CD14-positive monocyte (primary cell): ENCODE data around the gene ICAM3. TPM values are rescaled to one million over a fixed set of nuclear protein-coding genes. Genes with fewer than 3 reads are reported as not detected.

Experiments
- DNase-seq, 3 donors: peaks; one replicate each; pipeline ENCODE4 v3.0.0-alpha.2; 2011 to 2022
- H2AFZ ChIP-seq: 2 replicates; pipeline ENCODE4 v1.6.0; 2012; ENCODE audit warnings: mild to moderate bottlenecking, low read depth, low read length, inconsistent platforms; ENCODE audit not compliant: insufficient read depth, poor library complexity, severe bottlenecking
- H3K27ac ChIP-seq, 2 donors: 1 replicate in 1 of 2; 2 replicates in 1 of 2; pipeline ENCODE4 v1.5.1; 2012 to 2013; ENCODE audit warnings: low read length in 2 of 2, control low read depth in 1 of 2, inconsistent platforms in 1 of 2, low read depth in 1 of 2, mild to moderate bottlenecking in 1 of 2
- H3K27me3 ChIP-seq, 2 donors: one replicate each; pipeline versions ENCODE4 v1.6.0 to v1.6.1; 2011 to 2013; ENCODE audit warnings: low read length in 2 of 2; ENCODE audit not compliant: control insufficient read depth in 2 of 2, insufficient read depth in 2 of 2
- H3K36me3 ChIP-seq, 2 donors: replicated peaks in 1 of 2; 1 replicate in 1 of 2; 2 replicates in 1 of 2; pipeline versions ENCODE4 v1.5.1 to v1.6.1; 2012 to 2013; ENCODE audit warnings: low read length in 2 of 2, control low read depth in 1 of 2, inconsistent platforms in 1 of 2, mild to moderate bottlenecking in 1 of 2; ENCODE audit not compliant: insufficient read depth in 2 of 2, control insufficient read depth in 1 of 2
- H3K4me1 ChIP-seq, 2 donors: 1 replicate in 1 of 2; 2 replicates in 1 of 2; pipeline versions ENCODE4 v1.5.1 to v1.6.1; 2012 to 2013; ENCODE audit warnings: low read length in 2 of 2, control low read depth in 1 of 2, inconsistent platforms in 1 of 2, mild to moderate bottlenecking in 1 of 2, moderate library complexity in 1 of 2; ENCODE audit not compliant: insufficient read depth in 2 of 2, control insufficient read depth in 1 of 2
- H3K4me2 ChIP-seq: replicated peaks from 2 replicates; pipeline ENCODE3; 2012; ENCODE audit warnings: low read length, moderate library complexity, mild to moderate bottlenecking; ENCODE audit not compliant: poor library complexity, severe bottlenecking; ENCODE audit errors: extremely low read depth
- H3K4me3 ChIP-seq, 3 experiments: fragments of 200-600 bp in 1 of 3; sonication (generic) in 1 of 3; replicated peaks in 1 of 3; 1 replicate in 2 of 3; 2 replicates in 1 of 3; pipeline ENCODE4 v1.5.1; 2011 to 2013; ENCODE audit warnings: low read length in 3 of 3, mild to moderate bottlenecking in 3 of 3, control low read depth in 2 of 3, low read depth in 2 of 3, inconsistent platforms in 1 of 3, moderate library complexity in 1 of 3
- H3K79me2 ChIP-seq: 2 replicates; pipeline ENCODE4 v1.6.0; 2012; ENCODE audit warnings: mild to moderate bottlenecking, control low read depth, inconsistent platforms, low read length, moderate library complexity; ENCODE audit not compliant: insufficient read depth
- H3K9ac ChIP-seq: 2 replicates; pipeline ENCODE4 v1.6.0; 2017; ENCODE audit warnings: low read length, mild to moderate bottlenecking; ENCODE audit not compliant: insufficient read depth, poor library complexity, severe bottlenecking
- H3K9me3 ChIP-seq, 2 donors: replicated peaks in 1 of 2; 1 replicate in 1 of 2; 2 replicates in 1 of 2; pipeline versions ENCODE4 v1.5.1 to v1.6.1; 2012 to 2013; ENCODE audit warnings: low read length in 2 of 2, control low read depth in 1 of 2; ENCODE audit not compliant: control insufficient read depth in 1 of 2, insufficient read depth in 1 of 2
- H4K20me1 ChIP-seq: 2 replicates; pipeline ENCODE4 v1.6.0; 2012; ENCODE audit warnings: mild to moderate bottlenecking, low read length, control low read depth, moderate library complexity; ENCODE audit not compliant: insufficient read depth
- H3K27ac Mint-ChIP-seq, 7 donors: one replicate each; pipeline ENCODE4 v1.8.0; 2020; ENCODE audit warnings: mild to moderate bottlenecking in 7 of 7, mixed read lengths in 7 of 7, moderate library complexity in 6 of 7, inconsistent platforms in 2 of 7
- H3K27me3 Mint-ChIP-seq, 3 donors: one replicate each; pipeline ENCODE4 v1.8.0; 2021 to 2022; ENCODE audit warnings: low read depth in 3 of 3, mild to moderate bottlenecking in 3 of 3, mixed read lengths in 3 of 3, moderate library complexity in 3 of 3, inconsistent platforms in 1 of 3
- H3K36me3 Mint-ChIP-seq, 2 donors: one replicate each; pipeline ENCODE4 v1.8.0; 2020; ENCODE audit warnings: mixed read lengths in 2 of 2, inconsistent platforms in 1 of 2, mild to moderate bottlenecking in 1 of 2
- H3K4me1 Mint-ChIP-seq: one replicate; pipeline ENCODE4 v1.8.0; 2020; ENCODE audit warnings: mild to moderate bottlenecking, mixed read lengths
- H3K4me3 Mint-ChIP-seq, 2 donors: one replicate each; pipeline ENCODE4 v1.8.0; 2020; ENCODE audit warnings: mild to moderate bottlenecking in 2 of 2, mixed read lengths in 2 of 2, moderate library complexity in 1 of 2
- H3K9me3 Mint-ChIP-seq, 7 donors: one replicate each; pipeline ENCODE4 v1.8.0; 2020 to 2022; ENCODE audit warnings: mixed read lengths in 7 of 7, mild to moderate bottlenecking in 6 of 7, moderate library complexity in 6 of 7, inconsistent platforms in 2 of 7
- WGBS: methylation state at CpG from one replicate; pipeline ENCODE4 v1.1.5; 2013; ENCODE audit warnings: missing lambda C conversion rate; ENCODE audit not compliant: insufficient coverage; 5-methylcytosine and 5-hydroxymethylcytosine counted together
- intact Hi-C, 2 donors: fragments of 100-400 bp; cut with micrococcal nuclease; formaldehyde crosslinking; loops; one replicate each; pipeline versions ENCODE4 v1.15.0 to v1.15.1; 2023
- polyA plus RNA-seq, 3 donors: library from polyadenylated mRNA; depleted of rRNA in 1 of 3; unstranded in 2 of 3; stranded (reverse) in 1 of 3; fragments of 300-500 nt in 2 of 3; fragments of >200 nt in 1 of 3; fragmentation: Illumina TruSeq in 2 of 3; gene quantifications; 1 replicate in 2 of 3; 2 replicates in 1 of 3; pipeline ENCODE4 v1.2.3, GENCODE V29; 2012 to 2021
- TF ChIP-seq, protein P1 (sequence below): fragments of 200-600 bp; IDR thresholded peaks from one replicate; pipeline ENCODE4 v1.8.0; 2022; ENCODE audit warnings: antibody characterized with exemption, mild to moderate bottlenecking

Gene ICAM3
- polyA plus RNA-seq, 3 donors: 189 to 234 (median 198) TPM

GRCh38 chr19:10292206-10292788, 47.1 kb downstream of the ICAM3 start:
- H3K27ac Mint-ChIP-seq: peak overlapping the region in 6 of 7 donors; percentile 54 to 90 (median 80)
- Histone ChIP-seq H3K4me2 (peak overlapping the region; percentile 78), H3K27ac (no peak overlapping the region), H3K79me2 (no peaks in the 10 kb centered on the region), H3K36me3 (no peaks in the 10 kb centered on the region), H3K4me1 (peaks cover 86 to 89% of the 10 kb centered on the region in 2 donors), H3K27me3 (peaks cover 37 to 89% of the 10 kb centered on the region in 2 donors), H3K9me3 (peaks cover 6 to 22% of the 10 kb centered on the region in 2 donors), H2AFZ (peak overlapping the region; percentile 73), H3K4me3 (peak overlapping the region; percentile 12 to 74 (median 36)), H3K9ac (no peak overlapping the region), H4K20me1 (peaks cover 11% of the 10 kb centered on the region)
- peak overlapping the region; percentile 75 to 94 for H3K4me3 Mint-ChIP-seq
- peaks cover 74% of the 10 kb centered on the region for H3K4me1 Mint-ChIP-seq
- TF ChIP-seq, protein P1, sequence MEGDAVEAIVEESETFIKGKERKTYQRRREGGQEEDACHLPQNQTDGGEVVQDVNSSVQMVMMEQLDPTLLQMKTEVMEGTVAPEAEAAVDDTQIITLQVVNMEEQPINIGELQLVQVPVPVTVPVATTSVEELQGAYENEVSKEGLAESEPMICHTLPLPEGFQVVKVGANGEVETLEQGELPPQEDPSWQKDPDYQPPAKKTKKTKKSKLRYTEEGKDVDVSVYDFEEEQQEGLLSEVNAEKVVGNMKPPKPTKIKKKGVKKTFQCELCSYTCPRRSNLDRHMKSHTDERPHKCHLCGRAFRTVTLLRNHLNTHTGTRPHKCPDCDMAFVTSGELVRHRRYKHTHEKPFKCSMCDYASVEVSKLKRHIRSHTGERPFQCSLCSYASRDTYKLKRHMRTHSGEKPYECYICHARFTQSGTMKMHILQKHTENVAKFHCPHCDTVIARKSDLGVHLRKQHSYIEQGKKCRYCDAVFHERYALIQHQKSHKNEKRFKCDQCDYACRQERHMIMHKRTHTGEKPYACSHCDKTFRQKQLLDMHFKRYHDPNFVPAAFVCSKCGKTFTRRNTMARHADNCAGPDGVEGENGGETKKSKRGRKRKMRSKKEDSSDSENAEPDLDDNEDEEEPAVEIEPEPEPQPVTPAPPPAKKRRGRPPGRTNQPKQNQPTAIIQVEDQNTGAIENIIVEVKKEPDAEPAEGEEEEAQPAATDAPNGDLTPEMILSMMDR: no peak
- H3K27me3 Mint-ChIP-seq: peaks cover 82 to 97% (median 91%) of the 10 kb centered on the region in 3 donors
- WGBS: 1% methylated on average over 45 of the region's 45 CpGs
- intact Hi-C loops: no loop called here
- peak; percentile 76 to 80 (median 77) for DNase-seq
- peaks cover 19 to 26% of the 10 kb centered on the region in 2 donors for H3K36me3 Mint-ChIP-seq
- H3K9me3 Mint-ChIP-seq: peaks cover 0 to 56% (median 31%) of the 10 kb centered on the region in 7 donors

- Histone ChIP-seq H3K27me3 (peaks cover 37 to 88% of the 10 kb centered on the region in 2 donors), H4K20me1 (peaks cover 11% of the 10 kb centered on the region), H3K79me2 (no peaks in the 10 kb centered on the region), H3K4me2 (peak overlapping the region; percentile 78), H2AFZ (peak overlapping the region; percentile 73), H3K4me1 (peaks cover 92 to 95% of the 10 kb centered on the region in 2 donors), H3K27ac (no peak overlapping the region), H3K36me3 (no peaks in the 10 kb centered on the region), H3K9me3 (peaks cover 6 to 22% of the 10 kb centered on the region in 2 donors), H3K4me3 (peak overlapping the region; percentile 12 to 74 (median 29)), H3K9ac (no peak overlapping the region)
- Mint-ChIP-seq H3K36me3 (peaks cover 17 to 25% of the 10 kb centered on the region in 2 donors), H3K9me3 (peaks cover 0 to 53% (median 31%) of the 10 kb centered on the region in 7 donors), H3K27ac (peak overlapping the region in 5 of 7 donors; percentile 15 to 90 (median 64)), H3K4me3 (peak overlapping the region; percentile 75 to 94), H3K4me1 (peaks cover 80% of the 10 kb centered on the region), H3K27me3 (peaks cover 76 to 96% (median 88%) of the 10 kb centered on the region in 3 donors)
- WGBS: 1% methylated on average over 47 of the region's 49 CpGs
- intact Hi-C loops: no loop called here
- DNase-seq: no peak
- TF ChIP-seq, protein P1: no peak
These were observed 47.7 kb downstream of the ICAM3 start for GRCh38 chr19:10291554-10292205.
